HTR-8/SVneo (cell line): ENCODE measurements around the gene RNF138.
"Not testable (repeated sequence)": the region's sequence is repeated elsewhere in the genome, so short reads cannot be mapped to it uniquely, and the experiment has no call there.

ENCODE experiments used
- DNase-seq: peaks from one replicate; pipeline ENCODE4 v3.0.0; 2011; ENCODE audit warnings: low spot score, mixed read lengths; ENCODE audit not compliant: insufficient read length
- FAIRE-seq: peaks from 2 replicates; lab custom pipeline; 2011; peaks lifted over from hg19 to GRCh38; lab: Jason Lieb, UNC

Gene RNF138

GRCh38 chr18:32091724-32092421 lies at the start of gene RNF138:
RNF138 (plus strand) TSS chr18:32091874; CDS start chr18:32092777, 903 bp downstream.
- DNase-seq (peak; percentile 61), FAIRE-seq (no peak)

- FAIRE-seq: no peak
Observed at GRCh38 chr18:32042337-32042736, 49.3 kb upstream of the RNF138 start.

GRCh38 chr18:32048507-32049091 lies 43.1 kb upstream of the RNF138 start:
- no peak for DNase-seq
- FAIRE-seq: no peak

More at GRCh38 chr18:32042337-32042736, 49.3 kb upstream of the RNF138 start:
- no peak for DNase-seq

DNA sequence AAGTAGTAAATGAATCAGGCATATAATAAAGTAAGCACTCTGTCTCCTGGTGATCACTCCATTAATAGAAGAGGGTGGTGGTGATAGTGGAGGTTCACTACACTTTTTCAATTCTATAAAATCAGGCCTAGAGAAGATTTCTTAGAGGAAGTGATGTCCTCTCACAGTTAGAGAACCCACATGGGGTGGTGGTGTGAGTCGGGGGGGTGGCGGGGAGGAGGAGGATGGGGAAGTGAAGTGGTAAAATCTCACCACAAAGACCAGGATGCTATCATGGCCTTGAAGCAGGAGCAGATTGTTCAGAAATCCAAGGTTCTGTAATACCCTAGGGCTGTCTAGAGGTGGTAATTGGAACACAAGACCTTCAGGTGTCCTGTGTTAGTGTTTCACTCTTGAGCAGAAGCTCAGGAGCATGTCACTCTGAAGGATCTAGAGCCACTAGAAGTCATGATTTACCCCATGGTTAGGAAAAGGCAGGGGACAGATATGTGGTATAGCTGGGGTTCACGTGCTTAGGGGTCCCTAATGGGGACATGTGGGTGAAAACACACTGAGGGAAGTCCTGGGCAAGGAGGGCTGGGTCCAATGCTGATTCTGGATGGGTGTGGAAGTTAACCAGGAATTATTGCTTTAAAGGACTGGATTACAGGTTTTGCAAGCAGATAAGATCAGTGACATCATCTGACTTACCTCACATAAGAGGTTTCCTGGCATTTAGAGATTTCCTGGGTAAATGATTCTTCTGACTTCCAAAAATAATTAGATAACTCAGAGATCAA lies 42.1 kb upstream of the RNF138 start:
- FAIRE-seq: no peak
- no peak for DNase-seq

GRCh38 chr18:32056613-32057358 lies 34.9 kb upstream of the RNF138 start:
- FAIRE-seq: no peak
- no peak for DNase-seq

DNA sequence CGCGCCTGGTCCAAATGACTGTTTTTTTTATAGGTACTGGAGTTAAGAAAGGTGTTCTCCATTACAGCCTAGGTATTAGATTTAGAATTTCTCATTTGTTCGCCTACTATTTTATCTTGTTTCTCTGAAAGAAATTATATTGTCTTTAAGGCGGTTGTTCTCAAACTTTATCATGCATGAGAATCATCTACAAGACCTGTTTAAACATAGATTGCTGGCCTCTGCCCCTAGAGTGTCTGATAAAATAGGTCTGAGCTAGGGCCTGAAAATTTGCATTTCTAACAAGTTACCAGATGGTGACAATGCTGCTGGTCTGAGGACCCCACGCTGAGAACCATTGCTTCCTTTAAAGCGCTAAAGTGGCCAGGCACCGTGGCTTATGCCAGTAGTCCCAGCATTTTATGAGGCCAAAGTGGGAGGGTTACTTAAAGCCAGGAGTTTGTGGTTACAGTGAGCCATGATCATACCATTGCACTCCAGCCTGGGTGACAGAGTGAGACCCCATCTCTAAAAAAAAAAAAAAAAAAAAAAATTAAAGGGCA lies 34.0 kb upstream of the RNF138 start:
- no peak for FAIRE-seq
- no peak for DNase-seq

- DNase-seq (no peak), FAIRE-seq (no peak)
Observed at GRCh38 chr18:32060026-32060425, 31.6 kb upstream of the RNF138 start.

DNA sequence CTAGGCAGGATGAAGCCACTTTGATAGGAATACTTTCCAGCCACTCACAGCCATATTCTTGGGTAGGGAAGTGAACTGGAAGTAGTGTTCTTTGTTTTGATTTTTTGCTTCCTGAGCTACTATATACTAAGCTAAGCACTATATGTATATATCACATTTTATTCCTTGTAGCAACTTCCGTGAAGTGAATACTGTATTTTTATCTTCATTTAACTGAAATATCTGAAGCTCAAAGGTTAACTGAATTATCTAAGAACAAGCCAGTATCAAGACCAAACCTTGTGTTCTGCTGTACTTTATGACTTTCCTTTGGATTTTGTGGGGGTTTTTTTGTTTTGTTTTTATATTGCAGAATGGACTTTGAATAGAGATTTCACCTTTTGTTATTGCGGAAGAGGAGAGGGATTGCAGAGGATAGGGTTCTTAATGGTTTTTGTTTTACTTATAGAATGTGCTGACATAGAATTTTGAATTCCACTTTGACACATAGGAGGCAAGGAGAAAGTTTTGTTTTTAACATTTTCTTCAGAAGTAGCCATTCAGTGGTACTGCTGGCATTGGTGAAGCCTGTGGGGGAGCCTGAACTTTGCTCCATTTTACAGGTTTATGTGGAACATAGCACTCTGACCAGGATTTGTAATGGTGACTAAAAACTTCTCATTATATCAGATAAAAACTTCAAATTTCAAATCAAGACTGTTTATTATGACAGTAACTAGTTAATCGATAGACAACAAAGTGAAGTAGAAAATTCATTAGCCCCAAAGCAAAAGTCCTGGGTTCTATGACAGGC lies 24.1 kb upstream of the RNF138 start:
- FAIRE-seq (no peak), DNase-seq (no peak)

GRCh38 chr18:32072321-32072720 lies 19.4 kb upstream of the RNF138 start:
- FAIRE-seq: no peak
- DNase-seq: no peak

DNA sequence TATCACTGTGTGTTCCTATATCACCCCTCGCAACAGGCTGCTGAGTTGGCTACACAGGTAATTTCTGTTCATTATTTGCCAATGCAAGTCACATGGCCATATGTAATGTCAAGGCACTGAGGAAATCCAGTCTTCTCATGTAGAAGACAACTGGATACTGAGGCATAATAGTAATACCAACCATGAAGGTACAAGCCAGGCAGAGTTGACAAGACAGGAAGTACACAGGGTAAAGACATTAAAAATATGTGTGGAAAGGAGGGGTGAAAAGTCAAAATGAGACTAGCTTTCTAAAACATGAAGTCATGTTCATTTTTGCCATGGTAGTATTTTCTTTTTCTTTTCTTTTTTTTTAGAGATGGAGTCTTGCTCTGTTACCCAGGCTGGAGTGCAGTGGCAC lies 17.5 kb upstream of the RNF138 start:
- FAIRE-seq: no peak

GRCh38 chr18:32078845-32079244 lies 12.8 kb upstream of the RNF138 start:
- DNase-seq (no peak), FAIRE-seq (no peak)

More for the DNA sequence above, 17.5 kb upstream of the RNF138 start:
- DNase-seq: no peak

- FAIRE-seq: no peak
- DNase-seq: no peak
Observed at GRCh38 chr18:32081881-32082280, 9.8 kb upstream of the RNF138 start.

GRCh38 chr18:32083781-32084180 lies 7.9 kb upstream of the RNF138 start:
- FAIRE-seq: no peak
- no peak for DNase-seq

DNA sequence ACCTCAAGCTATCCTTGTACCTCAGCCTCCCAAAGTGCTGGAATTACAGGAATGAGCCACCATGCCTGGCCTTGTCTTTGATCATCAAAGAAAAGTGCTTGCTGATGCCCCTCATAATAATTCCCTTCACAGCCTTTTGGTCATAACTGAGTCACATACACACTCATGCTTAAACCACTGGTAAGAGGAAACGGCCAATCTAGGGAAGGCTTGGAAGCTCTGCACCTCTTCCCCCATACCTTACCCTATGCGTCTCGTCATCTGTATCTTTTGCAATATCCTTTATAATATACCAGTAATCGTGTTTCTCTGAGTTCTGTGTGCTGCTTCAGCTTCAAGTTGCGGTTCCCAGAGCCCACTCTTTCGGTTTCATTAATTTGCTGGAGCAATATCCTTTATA lies 4.8 kb upstream of the RNF138 start:
- FAIRE-seq (no peak), DNase-seq (no peak)

- DNase-seq, FAIRE-seq: not testable (repeated sequence)
Observed at GRCh38 chr18:32090831-32091230, 843 bp upstream of the RNF138 start.

DNA sequence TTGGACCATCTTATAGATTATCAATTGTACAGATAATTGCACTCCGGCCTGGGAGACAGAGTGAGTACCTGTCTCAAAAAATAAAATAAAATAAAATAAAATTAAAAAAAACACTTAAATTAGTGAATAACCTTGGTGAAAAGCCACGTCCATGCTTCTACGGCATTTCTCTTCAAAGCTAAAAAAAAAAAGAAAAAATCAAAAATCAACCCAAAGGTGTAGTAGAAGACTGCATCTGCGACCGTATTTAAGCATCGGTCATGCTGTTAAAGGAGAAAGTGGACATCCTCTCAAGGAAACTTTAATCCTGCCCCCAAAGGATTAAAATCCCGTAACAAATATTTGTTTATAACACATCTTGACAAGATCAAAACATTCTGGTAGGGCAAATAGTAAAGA lies 350 bp upstream of the RNF138 start:
- DNase-seq: no peak
- no peak for FAIRE-seq

- DNase-seq: peak; percentile 71
- no peak for FAIRE-seq
Observed at GRCh38 chr18:32092422-32093101, 888 bp downstream of the RNF138 start.

DNA sequence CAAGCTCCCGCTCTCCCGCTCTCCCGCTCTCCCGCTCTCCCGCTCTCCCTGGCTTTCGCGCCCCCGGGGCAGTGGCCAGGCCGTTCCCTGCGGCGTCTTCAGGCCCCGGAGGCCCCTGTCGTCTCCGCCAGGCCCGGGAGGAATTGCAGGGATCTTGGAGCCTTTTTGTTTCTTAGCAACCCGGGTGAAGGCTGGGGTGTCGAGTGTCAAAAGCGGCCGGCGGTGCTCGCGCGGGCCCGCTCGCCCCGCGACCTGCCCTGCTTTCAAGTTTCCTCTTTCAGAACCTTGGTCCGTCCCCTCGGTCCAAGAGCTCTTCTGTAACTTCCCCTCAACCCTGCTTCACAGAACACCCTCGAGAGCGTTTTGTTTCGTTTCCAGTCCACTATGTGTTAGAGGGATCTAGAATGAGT lies 1.4 kb downstream of the RNF138 start:
- FAIRE-seq: no peak

GRCh38 chr18:32093523-32093922 lies 1.8 kb downstream of the RNF138 start:
- FAIRE-seq (no peak), DNase-seq (no peak)

More for the DNA sequence above, 1.4 kb downstream of the RNF138 start:
- peak; percentile 10 for DNase-seq
